ENCODE measurements around the gene GRIK4.

- no peak for TF ChIP-seq CTCF (IDR thresholded peaks at IDR 0.05; ENCODE audit: insufficient read depth, low read depth, low read length)
- TF ChIP-seq EZH2 (IDR thresholded peaks at IDR 0.05; ENCODE audit: insufficient read depth, low read length), result no peak
Observed at GRCh38 chr11:120867024-120867423, 355.5 kb downstream of the GRIK4 start.
